Measurements from ENCODE around the gene HCCS.

- TF ChIP-seq CTCF (IDR thresholded peaks at IDR 0.05; ENCODE audit: extremely low read depth in 1 of 2, insufficient read depth in 1 of 2, low read depth in 1 of 2, low read length in 2 of 2) (no peak), MAX (IDR thresholded peaks at IDR 0.05; ENCODE audit: insufficient read depth, insufficient read length) (no peak), FOS (IDR thresholded peaks at IDR 0.05; ENCODE audit: borderline replicate concordance, insufficient read depth, low read length) (no peak), POLR2A (IDR thresholded peaks at IDR 0.05; ENCODE audit: low read depth, low read length) (no peak), GATA2 (IDR thresholded peaks at IDR 0.05; ENCODE audit: insufficient read depth, insufficient read length, low read depth, low read length) (no peak), POLR2AphosphoS5 (IDR thresholded peaks at IDR 0.05; ENCODE audit: insufficient read depth, low read depth, low read length) (no peak), EZH2 (IDR thresholded peaks at IDR 0.05; ENCODE audit: borderline replicate concordance, low read depth, low read length, severe bottlenecking) (no peak)
These were observed 8.3 kb downstream of the HCCS start for GRCh38 chrX:11119313-11119943.

Data from endothelial cell of umbilical vein (primary cell).